ENCODE measurements around the gene TLCD1. TPM values are rescaled to one million over a fixed set of nuclear protein-coding genes. Genes with fewer than 3 reads are reported as not detected.
A peak's percentile ranks its signal among the peaks of the same experiment; 100 is the strongest.

The TLCD1 gene
- total and polyA plus RNA-seq, 2 donors (not counting 1 experiment from before 2014, with no cell fraction given): 0.49 to 3.1 TPM

DNA sequence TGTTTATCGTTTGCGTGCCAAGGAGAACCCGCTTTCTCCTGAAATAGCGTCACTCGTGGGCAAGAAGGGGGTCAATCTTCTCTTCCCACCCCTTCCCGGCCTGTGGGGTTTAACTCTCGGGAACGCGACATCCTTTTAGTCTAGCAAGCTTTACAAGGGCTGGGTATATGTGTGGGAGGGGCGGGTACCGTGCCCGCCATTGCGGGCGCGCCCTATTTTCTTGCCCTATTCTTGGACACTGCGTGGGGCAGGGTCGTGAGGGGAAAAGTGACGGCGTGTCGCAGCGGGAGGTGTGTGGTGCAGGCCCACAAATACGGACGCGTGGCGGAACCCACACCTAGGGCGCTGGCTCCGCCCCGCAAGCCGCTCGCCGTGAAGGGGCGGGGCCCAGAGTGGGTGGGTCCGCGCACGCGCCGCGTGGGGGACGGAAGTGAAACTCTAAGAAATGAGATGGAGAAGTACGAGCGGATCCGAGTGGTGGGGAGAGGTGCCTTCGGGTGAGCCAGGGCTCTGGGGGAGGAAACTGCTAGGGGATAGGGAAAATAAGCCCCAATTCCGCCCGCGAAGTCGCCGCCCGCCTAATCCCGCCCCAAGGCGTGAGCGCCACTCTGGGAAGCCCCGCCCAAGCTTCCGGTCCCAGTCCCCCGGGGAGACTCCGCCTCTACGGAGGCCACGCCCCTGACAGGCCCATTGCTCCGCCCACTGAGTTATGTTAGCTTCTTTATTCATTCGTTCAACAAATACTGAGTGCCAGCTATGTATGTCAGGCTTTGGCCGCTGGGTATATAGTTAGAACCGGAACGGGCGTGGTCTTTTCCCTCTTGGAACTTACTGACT, 2.5 kb upstream of the TLCD1 start, which contains the start of gene NEK8:
TSS of gene NEK8 (plus strand) at position 425 of the 837 bp plus-strand sequence. CDS start at position 451, 26 bp downstream.
- ATAC-seq (ENCODE audit: low read depth) (peak; percentile 52), DNase-seq (peak; percentile 99)
- H3K27ac ChIP-seq (ENCODE audit: low read length in 2 of 2): peak within 1 kb of the TSS; percentile 90 to 97
- H3K9me3 Mint-ChIP-seq (ENCODE audit: insufficient read depth): no peaks in the 10 kb centered on the region
- 1% methylated on average over 53 of the region's 64 CpGs for WGBS (ENCODE audit: insufficient coverage)
- H2AFZ ChIP-seq (ENCODE audit: insufficient read depth, low read depth, low read length, poor library complexity, severe bottlenecking): peak within 1 kb of the TSS; percentile 51
- peak within 1 kb of the TSS; percentile 99 for H3K4me2 ChIP-seq (replicated peaks; ENCODE audit: low read depth, low read length, poor library complexity, severe bottlenecking)
- POLR2A ChIA-PET: interaction anchor here (0.5 to 13.3 kb wide), 11 partner anchors 9 to 393 kb away, joined by 3 to 511 read pairs (median 9); partner anchors contain the start of genes BLTP2, FLOT2, IFT20 and PHF12
- no peak for TF ChIP-seq EZH2 (IDR thresholded peaks at IDR 0.05; ENCODE audit: borderline replicate concordance, insufficient read depth, low read depth, low read length, poor library complexity, severe bottlenecking)
- TF ChIP-seq, protein P1, sequence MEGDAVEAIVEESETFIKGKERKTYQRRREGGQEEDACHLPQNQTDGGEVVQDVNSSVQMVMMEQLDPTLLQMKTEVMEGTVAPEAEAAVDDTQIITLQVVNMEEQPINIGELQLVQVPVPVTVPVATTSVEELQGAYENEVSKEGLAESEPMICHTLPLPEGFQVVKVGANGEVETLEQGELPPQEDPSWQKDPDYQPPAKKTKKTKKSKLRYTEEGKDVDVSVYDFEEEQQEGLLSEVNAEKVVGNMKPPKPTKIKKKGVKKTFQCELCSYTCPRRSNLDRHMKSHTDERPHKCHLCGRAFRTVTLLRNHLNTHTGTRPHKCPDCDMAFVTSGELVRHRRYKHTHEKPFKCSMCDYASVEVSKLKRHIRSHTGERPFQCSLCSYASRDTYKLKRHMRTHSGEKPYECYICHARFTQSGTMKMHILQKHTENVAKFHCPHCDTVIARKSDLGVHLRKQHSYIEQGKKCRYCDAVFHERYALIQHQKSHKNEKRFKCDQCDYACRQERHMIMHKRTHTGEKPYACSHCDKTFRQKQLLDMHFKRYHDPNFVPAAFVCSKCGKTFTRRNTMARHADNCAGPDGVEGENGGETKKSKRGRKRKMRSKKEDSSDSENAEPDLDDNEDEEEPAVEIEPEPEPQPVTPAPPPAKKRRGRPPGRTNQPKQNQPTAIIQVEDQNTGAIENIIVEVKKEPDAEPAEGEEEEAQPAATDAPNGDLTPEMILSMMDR (IDR thresholded peaks at IDR 0.05): no peak
- peak within 1 kb of the TSS; percentile 37 to 77 (median 66) for H3K4me3 ChIP-seq (ENCODE audit: control extremely low read depth in 1 of 5, extremely low read depth in 1 of 5, insufficient read depth in 1 of 5, low read depth in 2 of 5, low read length in 4 of 5)
- peak within 1 kb of the TSS; percentile 98 for H3K4me3 Mint-ChIP-seq
- no peaks in the 10 kb centered on the region for H3K27me3 Mint-ChIP-seq
- CTCF ChIA-PET: interaction anchor here (0.9 to 15.9 kb wide), 13 partner anchors 12 to 224 kb away, joined by 3 to 1020 read pairs (median 27); partner anchors contain the start of genes DHRS13, FAM222B, FLOT2 and PHF12
- intact Hi-C loops (cut with micrococcal nuclease): loop anchor here (1.0 to 2.0 kb wide), 6 partner anchors 9 to 223 kb away; partner anchors contain the start of genes FLOT2, PHF12 and RPL23A
- H3K27ac Mint-ChIP-seq: peak within 1 kb of the TSS; percentile 100
- H3K27me3 ChIP-seq (replicated peaks in 1 of 4; ENCODE audit: control extremely low read depth in 1 of 4, control insufficient read depth in 3 of 4, insufficient read depth in 4 of 4, low read length in 3 of 4): no peaks in the 10 kb centered on the region
- peaks cover 34 to 52% of the 10 kb centered on the region in 2 donors for H3K4me1 ChIP-seq (ENCODE audit: control insufficient read depth in 2 of 2, insufficient read depth in 2 of 2, low read length in 2 of 2)
- peaks cover 0 to 11% of the 10 kb centered on the region in 2 experiments for H3K36me3 ChIP-seq (replicated peaks in 1 of 2; ENCODE audit: control extremely low read depth in 1 of 2, control insufficient read depth in 1 of 2, extremely low read depth in 1 of 2, insufficient read depth in 2 of 2, low read length in 1 of 2)
- peaks cover 29% of the 10 kb centered on the region for H3K79me2 ChIP-seq (ENCODE audit: control insufficient read depth, insufficient read depth, low read length)
- H3K4me1 Mint-ChIP-seq: peaks cover 58% of the 10 kb centered on the region
- no peaks in the 10 kb centered on the region for H3K9me3 ChIP-seq (ENCODE audit: control extremely low read depth in 1 of 3, control insufficient read depth in 2 of 3, insufficient read depth in 1 of 3, low read length in 2 of 3)
- H3K9ac ChIP-seq (ENCODE audit: low read length): peak within 1 kb of the TSS; percentile 81
- peaks cover 21% of the 10 kb centered on the region for H4K20me1 ChIP-seq (ENCODE audit: control insufficient read depth, insufficient read depth, low read length, poor library complexity, severe bottlenecking)
